ENCODE results near the gene WDR62. TPM values are rescaled to one million over a fixed set of nuclear protein-coding genes. Genes with fewer than 3 reads are reported as not detected.
"Not testable (repeated sequence)": the region's sequence is repeated elsewhere in the genome, so short reads cannot be mapped to it uniquely, and the experiment has no call there.

Gene WDR62
- total and polyA plus RNA-seq, 8 donors: 0.12 to 0.49 (median 0.37) TPM

DNA sequence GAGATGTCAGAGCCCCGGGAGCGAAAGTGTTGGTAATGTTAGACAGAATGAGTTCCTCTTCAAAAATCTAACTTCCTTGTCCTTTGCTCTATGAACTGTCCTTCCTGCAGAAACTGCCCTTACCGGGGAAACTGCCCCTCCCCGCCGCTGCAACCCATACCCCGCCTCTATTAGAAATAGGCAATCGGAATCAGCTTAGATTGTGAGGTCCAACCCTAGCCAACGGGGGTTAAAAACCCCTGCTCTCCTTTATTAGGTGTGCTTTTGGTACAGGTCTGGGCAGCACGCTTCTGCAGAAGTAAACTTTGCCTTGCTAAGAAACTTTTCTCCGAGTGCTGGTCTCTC lies 73.7 kb downstream of the WDR62 start:
- no peaks in the 10 kb centered on the region for H3K9me3 ChIP-seq
- peak overlapping the region in 3 of 4 donors; percentile 40 to 55 (median 43) for H3K4me3 ChIP-seq
- DNase-seq (no peak), FAIRE-seq (no peak), ATAC-seq (peak; percentile 5 to 24 (median 16))
- peaks cover 0 to 5% (median 0%) of the 10 kb centered on the region in 3 donors for H3K4me1 ChIP-seq
- H3K27me3 ChIP-seq: no peaks in the 10 kb centered on the region
- H3K27ac ChIP-seq: peak overlapping the region; percentile 65 to 91 (median 88)
- no peaks in the 10 kb centered on the region for H3K36me3 ChIP-seq
- intact Hi-C loops (cut with DNase I): loop anchor here in 2 of 3 donors (5.0 kb wide), 2 partner anchors 39 to 44 kb away; no protein-coding TSS in a partner anchor
- WGBS, 2 donors: 6 to 8% methylated on average over 10 of the region's 10 CpGs
- TF ChIP-seq, protein P1, sequence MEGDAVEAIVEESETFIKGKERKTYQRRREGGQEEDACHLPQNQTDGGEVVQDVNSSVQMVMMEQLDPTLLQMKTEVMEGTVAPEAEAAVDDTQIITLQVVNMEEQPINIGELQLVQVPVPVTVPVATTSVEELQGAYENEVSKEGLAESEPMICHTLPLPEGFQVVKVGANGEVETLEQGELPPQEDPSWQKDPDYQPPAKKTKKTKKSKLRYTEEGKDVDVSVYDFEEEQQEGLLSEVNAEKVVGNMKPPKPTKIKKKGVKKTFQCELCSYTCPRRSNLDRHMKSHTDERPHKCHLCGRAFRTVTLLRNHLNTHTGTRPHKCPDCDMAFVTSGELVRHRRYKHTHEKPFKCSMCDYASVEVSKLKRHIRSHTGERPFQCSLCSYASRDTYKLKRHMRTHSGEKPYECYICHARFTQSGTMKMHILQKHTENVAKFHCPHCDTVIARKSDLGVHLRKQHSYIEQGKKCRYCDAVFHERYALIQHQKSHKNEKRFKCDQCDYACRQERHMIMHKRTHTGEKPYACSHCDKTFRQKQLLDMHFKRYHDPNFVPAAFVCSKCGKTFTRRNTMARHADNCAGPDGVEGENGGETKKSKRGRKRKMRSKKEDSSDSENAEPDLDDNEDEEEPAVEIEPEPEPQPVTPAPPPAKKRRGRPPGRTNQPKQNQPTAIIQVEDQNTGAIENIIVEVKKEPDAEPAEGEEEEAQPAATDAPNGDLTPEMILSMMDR (IDR thresholded peaks at IDR 0.05): no peak

DNA sequence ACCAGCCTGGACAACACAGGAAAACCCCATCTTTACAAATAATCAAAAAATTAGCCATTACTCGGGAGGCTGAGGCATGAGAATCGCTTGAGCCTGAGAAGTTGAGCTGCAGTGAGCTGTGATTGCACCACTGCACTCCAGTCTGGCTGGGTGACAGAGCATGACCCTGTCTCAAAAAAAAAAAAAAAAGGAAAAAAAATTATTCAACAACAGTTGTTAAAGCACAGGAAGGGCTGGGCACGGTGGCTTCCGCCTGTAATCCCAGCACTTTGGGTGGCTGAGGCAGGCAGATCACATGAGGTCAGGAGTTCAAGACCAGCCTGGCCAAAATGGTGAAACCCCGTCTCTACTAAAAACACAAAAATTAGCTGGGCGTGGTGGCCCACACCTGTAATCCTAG lies 76.5 kb downstream of the WDR62 start:
- H3K27ac ChIP-seq; FAIRE-seq; DNase-seq; H3K27me3 ChIP-seq; H3K36me3 ChIP-seq; H3K9me3 ChIP-seq; ATAC-seq; H3K4me1 ChIP-seq; H3K4me3 ChIP-seq; intact Hi-C loops (cut with DNase I): not testable (repeated sequence)
- 53 to 66% methylated on average over 6 of the region's 6 CpGs for WGBS, 2 donors

DNA sequence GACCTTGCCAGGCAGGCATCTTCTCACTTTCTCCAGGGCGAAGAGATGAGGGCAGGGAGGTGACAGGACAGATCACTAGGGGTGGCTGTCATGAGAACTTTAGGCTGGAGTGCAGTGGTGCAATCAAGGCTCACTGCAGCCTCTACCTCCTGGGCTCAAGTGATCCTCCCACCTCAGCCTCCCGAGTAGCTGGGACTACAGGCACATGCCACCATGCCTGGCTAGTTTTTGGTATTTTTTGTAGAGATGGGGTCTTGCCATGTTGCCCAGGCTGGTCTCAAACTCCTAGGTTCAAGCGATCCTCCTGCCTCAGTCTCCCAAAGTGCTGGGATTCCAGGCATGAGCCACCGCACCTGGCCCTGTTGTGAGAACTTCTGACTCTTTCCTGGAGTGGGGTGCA lies 80.2 kb downstream of the WDR62 start:
- H3K27ac ChIP-seq; H3K4me3 ChIP-seq; FAIRE-seq; H3K9me3 ChIP-seq; ATAC-seq; H3K27me3 ChIP-seq; intact Hi-C loops (cut with DNase I); DNase-seq; H3K36me3 ChIP-seq: not testable (repeated sequence)
- WGBS, 2 donors: 76 to 81% methylated on average over 4 of the region's 4 CpGs
- H3K4me1 ChIP-seq: peaks cover 0 to 12% (median 0%) of the 10 kb centered on the region in 3 donors

DNA sequence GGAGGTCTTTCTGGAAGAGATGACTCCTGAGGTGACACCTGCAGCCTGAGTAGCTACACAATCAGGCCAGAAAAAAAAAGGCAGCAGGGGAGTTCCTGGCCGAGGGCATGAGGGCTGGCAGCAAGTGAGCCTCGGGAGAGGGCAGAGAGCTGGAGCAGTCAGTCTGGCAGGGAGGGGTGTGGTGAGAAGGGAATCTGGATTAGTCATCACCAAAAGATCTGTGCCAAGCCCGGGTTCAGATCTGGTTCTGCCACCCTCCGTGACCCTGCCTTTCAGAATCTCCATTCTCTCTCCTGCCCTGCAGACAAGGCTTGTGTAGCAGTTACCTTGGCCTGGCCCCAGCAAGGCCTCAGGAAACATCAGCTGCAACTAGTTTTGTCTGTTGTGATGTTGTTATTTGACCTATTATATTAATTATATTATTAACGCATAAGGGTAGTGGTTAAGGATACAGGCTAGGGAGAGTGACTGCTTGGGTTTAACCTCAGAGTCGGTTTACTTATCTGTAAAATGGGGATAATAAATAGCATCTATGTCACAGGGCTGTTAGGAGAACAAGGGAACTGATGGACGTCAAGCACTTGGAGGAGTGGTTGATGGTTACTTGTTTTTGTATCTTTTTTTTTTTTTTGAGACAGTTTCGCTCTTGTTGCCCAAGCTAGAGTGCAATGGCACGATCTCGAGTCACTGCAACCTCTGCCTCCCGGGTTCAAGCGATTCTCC lies 82.4 kb downstream of the WDR62 start:
- H3K4me1 ChIP-seq: peaks cover 0 to 18% (median 0%) of the 10 kb centered on the region in 3 donors
- peak overlapping the region; percentile 36 to 77 (median 51) for H3K27ac ChIP-seq
- ATAC-seq (peak; percentile 24 to 58 (median 42)), FAIRE-seq (no peak), DNase-seq (peak in 5 of 6 donors; percentile 63 to 87 (median 78))
- no peaks in the 10 kb centered on the region for H3K9me3 ChIP-seq
- 51 to 52% methylated on average over 12 of the region's 12 CpGs for WGBS, 2 donors
- intact Hi-C loops (cut with DNase I): no loop called here
- no peak overlapping the region for H3K4me3 ChIP-seq
- H3K27me3 ChIP-seq: no peaks in the 10 kb centered on the region
- H3K36me3 ChIP-seq: no peaks in the 10 kb centered on the region
- TF ChIP-seq, protein P1 (IDR thresholded peaks at IDR 0.05): no peak

DNA sequence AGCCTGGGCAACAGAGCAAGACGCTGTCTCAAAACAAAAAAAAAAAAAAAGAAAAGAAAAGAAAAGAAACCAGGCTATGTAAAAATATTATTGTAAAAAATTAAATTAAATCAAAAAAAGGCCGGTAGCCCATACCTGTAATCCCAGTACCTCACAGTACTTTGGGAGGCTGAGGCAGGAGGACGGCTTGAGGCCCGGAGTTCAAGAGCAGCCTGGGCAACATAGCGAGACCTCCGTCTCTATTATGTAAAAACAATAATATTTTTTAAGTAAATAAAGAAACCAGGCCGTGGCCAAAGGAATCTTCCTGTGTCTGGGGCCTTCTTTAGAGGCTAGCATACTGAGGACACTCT lies 84.4 kb downstream of the WDR62 start:
- no peak for DNase-seq
- intact Hi-C loops (cut with DNase I): no loop called here
- no peak for FAIRE-seq
- Histone ChIP-seq H3K36me3 (peaks cover 0 to 11% (median 0%) of the 10 kb centered on the region in 3 donors), H3K27ac (peak overlapping the region; percentile 86 to 97 (median 96)), H3K4me1 (peaks cover 0 to 18% (median 0%) of the 10 kb centered on the region in 3 donors), H3K4me3 (peak overlapping the region; percentile 68 to 95 (median 80)), H3K27me3 (no peaks in the 10 kb centered on the region), H3K9me3 (no peaks in the 10 kb centered on the region)
- WGBS, 2 donors: 58 to 60% methylated on average over 7 of the region's 7 CpGs
- TF ChIP-seq, protein P1 (IDR thresholded peaks at IDR 0.05): no peak
- ATAC-seq: no peak

Data from pancreas (tissue), 10 donors.